CD14-positive monocyte (primary cell): ENCODE data around the gene RAVER1. TPM values are rescaled to one million over a fixed set of nuclear protein-coding genes. Genes with fewer than 3 reads are reported as not detected.

Experiments
- DNase-seq, 3 donors: peaks; one replicate each; pipeline ENCODE4 v3.0.0-alpha.2; 2011 to 2022
- H2AFZ ChIP-seq: 2 replicates; pipeline ENCODE4 v1.6.0; 2012; ENCODE audit warnings: mild to moderate bottlenecking, low read depth, low read length, inconsistent platforms; ENCODE audit not compliant: insufficient read depth, poor library complexity, severe bottlenecking
- H3K27ac ChIP-seq, 2 donors: 1 replicate in 1 of 2; 2 replicates in 1 of 2; pipeline ENCODE4 v1.5.1; 2012 to 2013; ENCODE audit warnings: low read length in 2 of 2, control low read depth in 1 of 2, inconsistent platforms in 1 of 2, low read depth in 1 of 2, mild to moderate bottlenecking in 1 of 2
- H3K27me3 ChIP-seq, 2 donors: one replicate each; pipeline versions ENCODE4 v1.6.0 to v1.6.1; 2011 to 2013; ENCODE audit warnings: low read length in 2 of 2; ENCODE audit not compliant: control insufficient read depth in 2 of 2, insufficient read depth in 2 of 2
- H3K36me3 ChIP-seq, 2 donors: replicated peaks in 1 of 2; 1 replicate in 1 of 2; 2 replicates in 1 of 2; pipeline versions ENCODE4 v1.5.1 to v1.6.1; 2012 to 2013; ENCODE audit warnings: low read length in 2 of 2, control low read depth in 1 of 2, inconsistent platforms in 1 of 2, mild to moderate bottlenecking in 1 of 2; ENCODE audit not compliant: insufficient read depth in 2 of 2, control insufficient read depth in 1 of 2
- H3K4me1 ChIP-seq, 2 donors: 1 replicate in 1 of 2; 2 replicates in 1 of 2; pipeline versions ENCODE4 v1.5.1 to v1.6.1; 2012 to 2013; ENCODE audit warnings: low read length in 2 of 2, control low read depth in 1 of 2, inconsistent platforms in 1 of 2, mild to moderate bottlenecking in 1 of 2, moderate library complexity in 1 of 2; ENCODE audit not compliant: insufficient read depth in 2 of 2, control insufficient read depth in 1 of 2
- H3K4me2 ChIP-seq: replicated peaks from 2 replicates; pipeline ENCODE3; 2012; ENCODE audit warnings: low read length, moderate library complexity, mild to moderate bottlenecking; ENCODE audit not compliant: poor library complexity, severe bottlenecking; ENCODE audit errors: extremely low read depth
- H3K4me3 ChIP-seq, 3 experiments: fragments of 200-600 bp in 1 of 3; sonication (generic) in 1 of 3; replicated peaks in 1 of 3; 1 replicate in 2 of 3; 2 replicates in 1 of 3; pipeline ENCODE4 v1.5.1; 2011 to 2013; ENCODE audit warnings: low read length in 3 of 3, mild to moderate bottlenecking in 3 of 3, control low read depth in 2 of 3, low read depth in 2 of 3, inconsistent platforms in 1 of 3, moderate library complexity in 1 of 3
- H3K79me2 ChIP-seq: 2 replicates; pipeline ENCODE4 v1.6.0; 2012; ENCODE audit warnings: mild to moderate bottlenecking, control low read depth, inconsistent platforms, low read length, moderate library complexity; ENCODE audit not compliant: insufficient read depth
- H3K9ac ChIP-seq: 2 replicates; pipeline ENCODE4 v1.6.0; 2017; ENCODE audit warnings: low read length, mild to moderate bottlenecking; ENCODE audit not compliant: insufficient read depth, poor library complexity, severe bottlenecking
- H3K9me3 ChIP-seq, 2 donors: replicated peaks in 1 of 2; 1 replicate in 1 of 2; 2 replicates in 1 of 2; pipeline versions ENCODE4 v1.5.1 to v1.6.1; 2012 to 2013; ENCODE audit warnings: low read length in 2 of 2, control low read depth in 1 of 2; ENCODE audit not compliant: control insufficient read depth in 1 of 2, insufficient read depth in 1 of 2
- H4K20me1 ChIP-seq: 2 replicates; pipeline ENCODE4 v1.6.0; 2012; ENCODE audit warnings: mild to moderate bottlenecking, low read length, control low read depth, moderate library complexity; ENCODE audit not compliant: insufficient read depth
- H3K27ac Mint-ChIP-seq, 7 donors: one replicate each; pipeline ENCODE4 v1.8.0; 2020; ENCODE audit warnings: mild to moderate bottlenecking in 7 of 7, mixed read lengths in 7 of 7, moderate library complexity in 6 of 7, inconsistent platforms in 2 of 7
- H3K27me3 Mint-ChIP-seq, 3 donors: one replicate each; pipeline ENCODE4 v1.8.0; 2021 to 2022; ENCODE audit warnings: low read depth in 3 of 3, mild to moderate bottlenecking in 3 of 3, mixed read lengths in 3 of 3, moderate library complexity in 3 of 3, inconsistent platforms in 1 of 3
- H3K36me3 Mint-ChIP-seq, 2 donors: one replicate each; pipeline ENCODE4 v1.8.0; 2020; ENCODE audit warnings: mixed read lengths in 2 of 2, inconsistent platforms in 1 of 2, mild to moderate bottlenecking in 1 of 2
- H3K4me1 Mint-ChIP-seq: one replicate; pipeline ENCODE4 v1.8.0; 2020; ENCODE audit warnings: mild to moderate bottlenecking, mixed read lengths
- H3K4me3 Mint-ChIP-seq, 2 donors: one replicate each; pipeline ENCODE4 v1.8.0; 2020; ENCODE audit warnings: mild to moderate bottlenecking in 2 of 2, mixed read lengths in 2 of 2, moderate library complexity in 1 of 2
- H3K9me3 Mint-ChIP-seq, 7 donors: one replicate each; pipeline ENCODE4 v1.8.0; 2020 to 2022; ENCODE audit warnings: mixed read lengths in 7 of 7, mild to moderate bottlenecking in 6 of 7, moderate library complexity in 6 of 7, inconsistent platforms in 2 of 7
- WGBS: methylation state at CpG from one replicate; pipeline ENCODE4 v1.1.5; 2013; ENCODE audit warnings: missing lambda C conversion rate; ENCODE audit not compliant: insufficient coverage; 5-methylcytosine and 5-hydroxymethylcytosine counted together
- intact Hi-C, 2 donors: fragments of 100-400 bp; cut with micrococcal nuclease; formaldehyde crosslinking; loops; one replicate each; pipeline versions ENCODE4 v1.15.0 to v1.15.1; 2023
- polyA plus RNA-seq, 3 donors: library from polyadenylated mRNA; depleted of rRNA in 1 of 3; unstranded in 2 of 3; stranded (reverse) in 1 of 3; fragments of 300-500 nt in 2 of 3; fragments of >200 nt in 1 of 3; fragmentation: Illumina TruSeq in 2 of 3; gene quantifications; 1 replicate in 2 of 3; 2 replicates in 1 of 3; pipeline ENCODE4 v1.2.3, GENCODE V29; 2012 to 2021
- TF ChIP-seq, protein P1 (sequence below): fragments of 200-600 bp; IDR thresholded peaks from one replicate; pipeline ENCODE4 v1.8.0; 2022; ENCODE audit warnings: antibody characterized with exemption, mild to moderate bottlenecking

The RAVER1 gene
- polyA plus RNA-seq, 3 donors = 6.0 to 20.7 (median 9.0) TPM

DNA sequence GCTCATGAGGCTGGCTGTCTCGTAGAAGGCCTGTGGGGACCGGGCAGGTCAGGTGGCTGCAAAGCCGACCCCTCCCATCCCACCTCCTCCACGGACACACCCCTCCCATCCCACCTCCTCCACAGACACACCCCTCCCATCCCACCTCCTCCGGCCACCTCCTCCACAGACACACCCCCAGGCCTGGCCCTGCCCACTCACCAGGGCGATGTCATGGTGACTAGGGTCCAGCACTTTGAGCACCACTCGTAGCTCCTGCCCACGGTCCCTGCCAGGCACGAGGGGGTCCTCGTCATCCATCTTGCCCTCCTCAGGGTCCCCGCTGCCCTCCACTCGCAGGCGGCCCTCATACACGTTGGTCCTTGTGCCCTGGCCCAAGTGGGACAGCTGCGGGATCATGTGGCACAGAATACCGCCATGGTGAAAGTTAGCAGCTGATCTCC lies 28.3 kb upstream of the RAVER1 start:
- H2AFZ ChIP-seq = no peak overlapping the region
- Mint-ChIP-seq H3K27ac (no peak overlapping the region), H3K4me3 (no peak overlapping the region), H3K27me3 (peaks cover 0 to 2% (median 2%) of the 10 kb centered on the region in 3 donors), H3K9me3 (no peaks in the 10 kb centered on the region), H3K36me3 (peaks cover 76 to 98% of the 10 kb centered on the region in 2 donors), H3K4me1 (no peaks in the 10 kb centered on the region)
- no peak overlapping the region for H3K27ac ChIP-seq
- H3K27me3 ChIP-seq = no peaks in the 10 kb centered on the region
- peaks cover 27% of the 10 kb centered on the region for H3K79me2 ChIP-seq
- H3K9me3 ChIP-seq = no peaks in the 10 kb centered on the region
- H3K9ac ChIP-seq = no peak overlapping the region
- H3K4me3 ChIP-seq = no peak overlapping the region
- no peak for DNase-seq
- TF ChIP-seq, protein P1, sequence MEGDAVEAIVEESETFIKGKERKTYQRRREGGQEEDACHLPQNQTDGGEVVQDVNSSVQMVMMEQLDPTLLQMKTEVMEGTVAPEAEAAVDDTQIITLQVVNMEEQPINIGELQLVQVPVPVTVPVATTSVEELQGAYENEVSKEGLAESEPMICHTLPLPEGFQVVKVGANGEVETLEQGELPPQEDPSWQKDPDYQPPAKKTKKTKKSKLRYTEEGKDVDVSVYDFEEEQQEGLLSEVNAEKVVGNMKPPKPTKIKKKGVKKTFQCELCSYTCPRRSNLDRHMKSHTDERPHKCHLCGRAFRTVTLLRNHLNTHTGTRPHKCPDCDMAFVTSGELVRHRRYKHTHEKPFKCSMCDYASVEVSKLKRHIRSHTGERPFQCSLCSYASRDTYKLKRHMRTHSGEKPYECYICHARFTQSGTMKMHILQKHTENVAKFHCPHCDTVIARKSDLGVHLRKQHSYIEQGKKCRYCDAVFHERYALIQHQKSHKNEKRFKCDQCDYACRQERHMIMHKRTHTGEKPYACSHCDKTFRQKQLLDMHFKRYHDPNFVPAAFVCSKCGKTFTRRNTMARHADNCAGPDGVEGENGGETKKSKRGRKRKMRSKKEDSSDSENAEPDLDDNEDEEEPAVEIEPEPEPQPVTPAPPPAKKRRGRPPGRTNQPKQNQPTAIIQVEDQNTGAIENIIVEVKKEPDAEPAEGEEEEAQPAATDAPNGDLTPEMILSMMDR = no peak
- peaks cover 58% of the 10 kb centered on the region for H4K20me1 ChIP-seq
- no peak overlapping the region for H3K4me2 ChIP-seq
- intact Hi-C loops = no loop called here
- peaks cover 92 to 99% of the 10 kb centered on the region in 2 donors for H3K36me3 ChIP-seq
- WGBS = 98% methylated on average over 9 of the region's 16 CpGs
- H3K4me1 ChIP-seq = no peaks in the 10 kb centered on the region

DNA sequence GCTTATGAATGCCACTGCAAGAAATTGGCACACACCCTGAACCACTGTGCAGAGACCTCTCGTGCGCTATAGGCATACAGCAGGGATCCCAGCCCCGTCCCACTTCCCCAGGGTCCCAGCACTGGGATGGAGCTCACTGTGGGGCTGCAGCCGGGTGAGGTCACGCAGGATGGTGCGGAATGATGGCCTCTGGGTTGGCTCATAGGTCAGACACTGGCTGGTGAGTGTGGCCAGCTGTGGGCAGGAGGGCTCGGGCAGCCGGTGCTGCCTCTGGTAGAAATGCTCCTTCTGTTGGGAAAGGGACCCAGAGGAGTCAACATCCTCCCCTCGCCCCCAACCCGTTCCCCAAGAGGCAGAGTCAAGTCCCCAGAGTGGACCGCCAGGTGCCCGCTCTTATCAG lies 23.1 kb upstream of the RAVER1 start:
- TF ChIP-seq, protein P1 = no peak
- Histone ChIP-seq H3K79me2 (peaks cover 9% of the 10 kb centered on the region), H3K4me3 (no peak overlapping the region), H3K4me2 (no peak overlapping the region), H3K27ac (no peak overlapping the region), H3K36me3 (peaks cover 86 to 96% of the 10 kb centered on the region in 2 donors), H3K9ac (no peak overlapping the region), H2AFZ (no peak overlapping the region), H3K9me3 (no peaks in the 10 kb centered on the region), H4K20me1 (peaks cover 33% of the 10 kb centered on the region), H3K27me3 (no peaks in the 10 kb centered on the region), H3K4me1 (no peaks in the 10 kb centered on the region)
- Mint-ChIP-seq H3K27me3 (peaks cover 0 to 2% (median 0%) of the 10 kb centered on the region in 3 donors), H3K27ac (peak overlapping the region in 2 of 7 donors; percentile 12 to 83), H3K4me1 (no peaks in the 10 kb centered on the region), H3K9me3 (peaks cover 0 to 7% (median 0%) of the 10 kb centered on the region in 7 donors), H3K36me3 (peaks cover 70 to 97% of the 10 kb centered on the region in 2 donors), H3K4me3 (no peak overlapping the region)
- 95% methylated on average over 9 of the region's 12 CpGs for WGBS
- intact Hi-C loops = no loop called here
- no peak for DNase-seq
